Type B pancreatic cell (in vitro differentiated cells): ENCODE data around the gene PDIA4. TPM values are rescaled to one million over a fixed set of nuclear protein-coding genes. Genes with fewer than 3 reads are reported as not detected.
"Not testable (repeated sequence)": the region's sequence is repeated elsewhere in the genome, so short reads cannot be mapped to it uniquely, and the experiment has no call there.

Experiments used
- DNase-seq: peaks from one replicate; pipeline ENCODE4 v3.0.0; 2021; ENCODE audit warnings: mixed read lengths; ENCODE audit not compliant: unreplicated experiment; ENCODE audit errors: extremely low spot score
- H3K27ac Mint-ChIP-seq: 2 replicates; pipeline ENCODE4 v1.8.0; 2021; ENCODE audit warnings: mild to moderate bottlenecking, mixed read lengths
- H3K27me3 Mint-ChIP-seq: 2 replicates; pipeline ENCODE4 v1.8.0; 2021; ENCODE audit warnings: mixed read lengths
- H3K36me3 Mint-ChIP-seq: 2 replicates; pipeline ENCODE4 v1.8.0; 2021; ENCODE audit warnings: mixed read lengths
- H3K4me1 Mint-ChIP-seq: one replicate; pipeline ENCODE4 v1.8.0; 2021; ENCODE audit warnings: mixed read lengths; ENCODE audit not compliant: unreplicated experiment
- H3K4me3 Mint-ChIP-seq: 2 replicates; pipeline ENCODE4 v1.8.0; 2021; ENCODE audit warnings: mild to moderate bottlenecking, mixed read lengths
- H3K9me3 Mint-ChIP-seq: 2 replicates; pipeline ENCODE4 v1.8.0; 2021; ENCODE audit warnings: mixed read lengths
- total RNA-seq: library from RNA; stranded (reverse); gene quantifications from 2 replicates; pipeline ENCODE4 v1.2.1, GENCODE V29; 2021; ENCODE audit warnings: low replicate concordance
- TF ChIP-seq, protein P1 (sequence below): fragments of 200-600 bp; sonication (generic); conservative IDR thresholded peaks from 2 replicates; pipeline ENCODE4 v1.5.0; 2021; ENCODE audit warnings: antibody characterized with exemption, mild to moderate bottlenecking

The PDIA4 gene
- total RNA-seq, 1 donor from 2014 or later, result 209 TPM

DNA sequence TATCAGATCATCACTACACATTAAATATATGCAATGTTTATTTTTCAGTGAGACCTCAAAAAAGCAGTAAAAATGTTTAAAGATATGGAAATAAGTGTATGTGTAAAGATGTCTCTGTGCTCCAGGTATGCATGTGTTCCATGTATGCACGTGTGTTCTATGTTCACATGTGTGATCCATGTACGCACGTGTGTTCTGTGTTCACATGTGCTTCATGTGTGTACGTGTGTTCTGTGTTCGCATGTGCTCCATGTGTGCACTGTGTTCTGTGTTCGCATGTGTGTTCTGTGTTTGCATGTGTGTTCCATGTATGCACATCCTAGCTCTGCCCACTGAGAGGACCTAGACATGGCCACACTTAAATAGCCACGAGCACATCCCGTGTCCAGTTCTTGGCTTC is 15.6 kb upstream of the PDIA4 start:
- TF ChIP-seq, protein P1, sequence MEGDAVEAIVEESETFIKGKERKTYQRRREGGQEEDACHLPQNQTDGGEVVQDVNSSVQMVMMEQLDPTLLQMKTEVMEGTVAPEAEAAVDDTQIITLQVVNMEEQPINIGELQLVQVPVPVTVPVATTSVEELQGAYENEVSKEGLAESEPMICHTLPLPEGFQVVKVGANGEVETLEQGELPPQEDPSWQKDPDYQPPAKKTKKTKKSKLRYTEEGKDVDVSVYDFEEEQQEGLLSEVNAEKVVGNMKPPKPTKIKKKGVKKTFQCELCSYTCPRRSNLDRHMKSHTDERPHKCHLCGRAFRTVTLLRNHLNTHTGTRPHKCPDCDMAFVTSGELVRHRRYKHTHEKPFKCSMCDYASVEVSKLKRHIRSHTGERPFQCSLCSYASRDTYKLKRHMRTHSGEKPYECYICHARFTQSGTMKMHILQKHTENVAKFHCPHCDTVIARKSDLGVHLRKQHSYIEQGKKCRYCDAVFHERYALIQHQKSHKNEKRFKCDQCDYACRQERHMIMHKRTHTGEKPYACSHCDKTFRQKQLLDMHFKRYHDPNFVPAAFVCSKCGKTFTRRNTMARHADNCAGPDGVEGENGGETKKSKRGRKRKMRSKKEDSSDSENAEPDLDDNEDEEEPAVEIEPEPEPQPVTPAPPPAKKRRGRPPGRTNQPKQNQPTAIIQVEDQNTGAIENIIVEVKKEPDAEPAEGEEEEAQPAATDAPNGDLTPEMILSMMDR, result no peak
- no peaks in the 10 kb centered on the region for H3K4me1 Mint-ChIP-seq

DNA sequence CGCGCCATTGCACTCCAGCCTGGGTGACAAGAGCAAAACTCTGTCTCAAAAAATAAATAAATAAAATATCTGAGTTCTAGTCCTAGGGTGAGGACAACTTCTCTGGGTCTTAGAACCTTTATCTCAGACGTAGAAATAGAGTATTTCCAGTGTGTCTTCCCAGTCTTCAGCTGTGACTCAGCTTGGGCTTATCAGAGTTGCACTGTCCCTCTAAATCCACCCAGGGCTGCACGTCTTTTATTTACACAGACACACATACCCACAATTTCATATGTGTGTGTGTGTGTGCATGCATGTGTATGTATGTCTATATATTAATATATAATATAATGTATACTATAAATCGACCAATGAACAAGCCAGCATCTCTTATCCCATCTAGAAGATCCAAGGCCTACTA is 13.0 kb upstream of the PDIA4 start:
- H3K4me3 Mint-ChIP-seq, result no peak overlapping the region
- peaks cover 13% of the 10 kb centered on the region for H3K9me3 Mint-ChIP-seq
- H3K36me3 Mint-ChIP-seq, result no peaks in the 10 kb centered on the region
- H3K27me3 Mint-ChIP-seq, result no peaks in the 10 kb centered on the region
- H3K4me1 Mint-ChIP-seq, result no peaks in the 10 kb centered on the region
- no peak for DNase-seq
- no peak overlapping the region for H3K27ac Mint-ChIP-seq
- TF ChIP-seq, protein P1, result no peak

More for the DNA sequence above, 15.6 kb upstream of the PDIA4 start:
- no peak overlapping the region for H3K4me3 Mint-ChIP-seq
- no peaks in the 10 kb centered on the region for H3K27me3 Mint-ChIP-seq
- no peaks in the 10 kb centered on the region for H3K36me3 Mint-ChIP-seq
- H3K9me3 Mint-ChIP-seq, result peaks cover 5% of the 10 kb centered on the region
- H3K27ac Mint-ChIP-seq, result no peak overlapping the region
- DNase-seq, result no peak

DNA sequence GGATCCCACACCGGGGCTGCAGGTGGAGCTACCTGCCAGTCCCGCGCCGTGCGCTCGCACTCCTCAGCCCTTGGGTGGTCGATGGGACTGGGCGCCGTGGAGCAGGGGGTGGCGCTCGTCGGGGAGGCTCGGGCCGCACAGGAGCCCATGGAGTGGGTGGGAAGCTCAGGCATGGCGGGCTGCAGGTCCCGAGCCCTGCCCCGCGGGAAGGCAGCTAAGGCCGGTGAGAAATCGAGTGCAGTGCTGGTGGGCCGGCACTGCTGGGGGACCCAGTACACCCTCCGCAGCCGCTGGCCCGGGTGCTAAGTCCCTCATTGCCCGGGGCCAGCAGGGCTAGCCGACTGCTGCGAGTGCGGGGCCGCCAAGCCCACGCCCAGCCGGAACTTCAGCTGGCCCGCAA is 10.3 kb upstream of the PDIA4 start:
- H3K27me3 Mint-ChIP-seq, H3K27ac Mint-ChIP-seq, H3K9me3 Mint-ChIP-seq, H3K4me1 Mint-ChIP-seq, H3K4me3 Mint-ChIP-seq, H3K36me3 Mint-ChIP-seq, DNase-seq: not testable (repeated sequence)

DNA sequence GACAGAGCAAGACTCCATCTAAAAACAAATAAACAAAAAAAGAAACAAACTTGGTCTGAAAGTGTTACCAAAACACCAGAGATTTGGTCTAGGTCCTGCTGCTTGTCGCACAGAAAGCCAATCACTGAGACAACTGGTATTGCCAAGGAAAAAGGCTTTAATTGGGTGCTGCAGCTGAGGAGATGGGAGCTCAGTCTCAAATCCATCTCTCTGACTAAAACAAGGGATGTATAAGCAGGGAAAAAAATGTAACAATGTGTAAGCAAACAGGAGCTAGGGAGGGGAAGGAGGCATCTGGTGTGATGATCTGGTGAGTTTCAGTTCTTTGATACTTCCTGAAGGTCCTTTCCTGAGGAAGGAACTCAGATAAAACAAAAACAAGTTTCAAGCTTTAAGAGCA is 8.4 kb upstream of the PDIA4 start:
- DNase-seq, result no peak
- Mint-ChIP-seq H3K4me1 (no peaks in the 10 kb centered on the region), H3K27ac (no peak overlapping the region), H3K36me3 (no peaks in the 10 kb centered on the region), H3K27me3 (no peaks in the 10 kb centered on the region), H3K4me3 (no peak overlapping the region), H3K9me3 (peaks cover 7% of the 10 kb centered on the region)
- TF ChIP-seq, protein P1, result no peak

DNA sequence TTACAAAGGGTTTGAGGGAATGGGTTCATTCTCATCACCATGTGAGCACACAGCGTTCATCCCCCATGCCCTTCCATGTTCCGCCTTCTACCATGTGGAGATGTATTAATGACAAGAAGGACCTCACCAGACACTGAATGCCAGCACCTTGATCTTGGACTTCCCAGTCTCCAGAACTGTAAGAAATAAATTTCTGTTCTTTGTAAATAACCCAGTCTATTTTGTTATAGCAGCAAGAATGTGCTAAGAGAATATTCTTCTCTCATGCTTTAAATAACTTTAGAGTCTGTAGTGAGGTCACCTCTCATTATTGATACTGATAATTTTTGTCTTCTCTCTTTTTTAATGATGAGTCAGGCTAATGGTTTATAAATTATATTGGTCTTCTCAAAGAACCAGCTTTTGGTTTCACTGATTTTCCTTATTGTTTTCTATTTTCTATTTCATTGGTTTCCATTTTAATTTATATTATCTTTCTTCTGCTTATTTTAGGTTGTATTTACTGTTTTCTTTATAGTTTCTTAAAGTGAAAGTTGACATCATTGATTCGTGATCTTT is 3.1 kb upstream of the PDIA4 start:
- Mint-ChIP-seq H3K27me3 (no peaks in the 10 kb centered on the region), H3K4me1 (peaks cover 5% of the 10 kb centered on the region), H3K36me3 (no peaks in the 10 kb centered on the region), H3K4me3 (no peak overlapping the region), H3K27ac (no peak overlapping the region), H3K9me3 (no peaks in the 10 kb centered on the region)
- TF ChIP-seq, protein P1, result no peak
- DNase-seq, result no peak

DNA sequence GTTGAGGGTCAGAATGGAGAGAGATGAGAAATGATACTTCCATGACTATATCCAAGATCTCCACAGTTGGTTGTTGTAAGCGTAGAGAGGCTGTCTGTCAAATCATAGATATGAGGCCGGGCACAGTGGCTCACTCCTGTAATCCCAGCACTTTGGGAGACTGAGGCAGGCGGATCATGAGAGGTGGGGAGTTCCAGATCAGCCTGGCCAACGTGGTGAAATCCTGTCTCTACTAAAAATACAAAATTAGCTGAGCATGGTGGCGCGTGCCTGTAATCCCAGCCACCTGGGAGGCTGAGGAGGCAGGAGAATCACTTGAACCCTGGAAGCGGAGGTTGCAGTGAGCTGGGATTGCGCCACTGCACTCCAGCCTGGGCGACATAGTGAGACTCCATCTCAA is 2.1 kb upstream of the PDIA4 start:
- H3K27ac Mint-ChIP-seq, H3K36me3 Mint-ChIP-seq, H3K4me3 Mint-ChIP-seq, H3K27me3 Mint-ChIP-seq, H3K9me3 Mint-ChIP-seq, DNase-seq: not testable (repeated sequence)
- peaks cover 12% of the 10 kb centered on the region for H3K4me1 Mint-ChIP-seq
